ENCODE measurements around the gene ZNF555.

The ZNF555 gene

GRCh38 chr19:2827840-2828489 is 13.3 kb upstream of the ZNF555 start:
- Histone ChIP-seq H3K9me3 (ENCODE audit: control insufficient read depth, insufficient read depth, low read length) (peaks cover 16% of the 10 kb centered on the region), H3K9ac (ENCODE audit: low read depth, low read length) (no peak overlapping the region), H3K4me1 (ENCODE audit: insufficient read depth, low read length) (no peaks in the 10 kb centered on the region), H3K36me3 (ENCODE audit: insufficient read depth, low read length) (no peaks in the 10 kb centered on the region; the same call in 1 of the 2 replicates)

GRCh38 chr19:2834294-2834871 is 6.9 kb upstream of the ZNF555 start:
- H3K36me3 ChIP-seq (ENCODE audit: insufficient read depth, low read length), result peaks cover 3% of the 10 kb centered on the region; the same call in 1 of the 2 replicates
- no peak overlapping the region for H3K9ac ChIP-seq (ENCODE audit: low read depth, low read length)
- no peaks in the 10 kb centered on the region for H3K4me1 ChIP-seq (ENCODE audit: insufficient read depth, low read length)
- H3K9me3 ChIP-seq (ENCODE audit: control insufficient read depth, insufficient read depth, low read length), result peaks cover 38% of the 10 kb centered on the region

DNA sequence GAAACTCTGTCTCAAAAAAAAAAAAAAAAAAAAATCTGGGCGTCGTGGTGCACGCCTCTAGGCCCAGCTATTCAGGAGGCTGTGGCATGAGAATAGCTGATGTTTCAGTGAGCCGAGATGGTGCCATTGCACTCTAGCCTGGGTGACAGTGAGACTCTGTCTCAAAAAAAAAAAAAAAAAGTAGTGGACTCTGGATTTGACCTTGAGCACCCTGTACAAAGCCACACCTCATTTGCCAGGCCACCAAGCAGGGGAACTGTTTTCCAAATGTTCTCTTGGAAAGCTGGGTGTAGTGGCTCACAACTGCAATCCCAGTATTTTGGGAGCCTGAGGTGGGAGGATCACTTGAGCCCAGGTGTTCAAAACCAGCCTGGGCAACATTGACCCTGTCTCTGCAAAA is 3.8 kb upstream of the ZNF555 start:
- Histone ChIP-seq H3K4me1 (ENCODE audit: insufficient read depth, low read length) (no peaks in the 10 kb centered on the region), H3K9ac (ENCODE audit: low read depth, low read length) (no peak overlapping the region), H3K9me3 (ENCODE audit: control insufficient read depth, insufficient read depth, low read length) (peaks cover 28% of the 10 kb centered on the region), H3K36me3 (ENCODE audit: insufficient read depth, low read length) (peaks cover 3% of the 10 kb centered on the region; the same call in 1 of the 2 replicates)

- no peaks in the 10 kb centered on the region for H3K4me1 ChIP-seq (ENCODE audit: insufficient read depth, low read length)
- H3K9me3 ChIP-seq (ENCODE audit: control insufficient read depth, insufficient read depth, low read length), result no peaks in the 10 kb centered on the region
- H3K36me3 ChIP-seq (ENCODE audit: insufficient read depth, low read length), result 0 out of 2 replicates have a peak, but pooled peaks cover 2% of the 10 kb centered on the region
- H3K9ac ChIP-seq (ENCODE audit: low read depth, low read length), result peak overlapping the region; percentile 75
Measured at GRCh38 chr19:2841855-2842574, 740 bp downstream of the ZNF555 start.

DNA sequence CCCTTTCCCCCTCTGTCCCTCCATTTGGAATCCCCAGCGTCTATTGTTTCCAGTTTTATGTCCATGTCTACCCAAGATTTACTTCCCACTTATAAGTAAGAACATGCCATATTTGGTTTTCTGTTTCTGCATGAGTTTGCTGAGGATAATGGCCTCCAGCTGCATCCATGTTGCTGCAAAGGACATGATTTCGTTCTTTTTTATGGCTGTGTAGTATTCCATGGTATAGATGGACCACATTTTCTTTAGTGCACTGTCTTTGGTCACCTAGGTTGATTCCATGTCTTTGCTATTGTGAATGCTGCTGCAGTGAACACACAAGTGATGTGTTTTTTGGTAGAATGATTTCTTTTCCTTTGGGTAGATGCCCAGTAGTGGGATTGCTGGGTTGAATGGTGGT is 3.8 kb downstream of the ZNF555 start:
- 0 out of 2 replicates have a peak, but pooled peaks cover 2% of the 10 kb centered on the region for H3K36me3 ChIP-seq (ENCODE audit: insufficient read depth, low read length)
- H3K4me1 ChIP-seq (ENCODE audit: insufficient read depth, low read length), result no peaks in the 10 kb centered on the region
- no peak overlapping the region for H3K9ac ChIP-seq (ENCODE audit: low read depth, low read length)
- H3K9me3 ChIP-seq (ENCODE audit: control insufficient read depth, insufficient read depth, low read length), result peaks cover 13% of the 10 kb centered on the region; the same call in 1 of the 2 replicates

DNA sequence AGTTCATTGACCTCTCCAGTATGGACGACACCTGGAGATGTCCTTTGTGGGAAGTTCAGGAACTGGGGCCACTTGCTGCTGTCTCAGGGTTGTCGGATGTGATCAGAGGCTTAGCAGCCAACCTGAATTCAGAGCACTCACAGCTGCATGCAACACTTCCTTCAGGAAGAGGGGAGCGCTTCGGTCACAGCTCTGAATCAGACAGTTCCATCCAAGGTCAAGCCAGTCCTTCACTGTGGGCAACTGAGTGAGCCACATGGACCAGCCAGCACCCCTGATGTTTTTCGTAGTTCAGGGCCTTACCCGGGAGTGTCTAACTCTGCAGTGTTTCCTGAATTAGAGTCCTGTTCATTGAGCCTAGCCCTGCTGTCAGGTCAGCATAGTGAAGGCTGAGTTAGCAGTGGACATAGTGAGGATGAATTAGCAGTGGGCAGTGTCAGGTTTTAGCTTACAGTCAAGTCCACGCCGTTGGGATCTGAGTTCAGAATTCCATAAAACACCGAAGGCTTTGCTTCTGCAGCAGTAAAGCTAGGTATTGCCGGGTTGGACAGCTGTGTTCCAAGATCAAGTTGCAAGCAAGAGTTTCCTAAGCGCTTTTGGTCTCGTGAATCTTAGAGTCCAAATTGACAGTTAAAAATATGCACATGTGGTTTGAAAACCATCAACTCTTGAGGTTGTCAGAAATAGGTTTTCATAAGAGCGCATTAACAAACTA is 5.1 kb downstream of the ZNF555 start:
- Histone ChIP-seq H3K4me1 (ENCODE audit: insufficient read depth, low read length) (no peaks in the 10 kb centered on the region), H3K9me3 (ENCODE audit: control insufficient read depth, insufficient read depth, low read length) (peaks cover 17% of the 10 kb centered on the region; the same call in 1 of the 2 replicates), H3K36me3 (ENCODE audit: insufficient read depth, low read length) (peaks cover 4% of the 10 kb centered on the region; the same call in 1 of the 2 replicates), H3K9ac (ENCODE audit: low read depth, low read length) (no peak overlapping the region)

- peaks cover 15% of the 10 kb centered on the region for H3K36me3 ChIP-seq (ENCODE audit: insufficient read depth, low read length)
- H3K4me1 ChIP-seq (ENCODE audit: insufficient read depth, low read length), result no peaks in the 10 kb centered on the region
- no peak overlapping the region for H3K9ac ChIP-seq (ENCODE audit: low read depth, low read length)
- peaks cover 24% of the 10 kb centered on the region for H3K9me3 ChIP-seq (ENCODE audit: control insufficient read depth, insufficient read depth, low read length)
Measured at GRCh38 chr19:2847507-2847906, 6.2 kb downstream of the ZNF555 start.

DNA sequence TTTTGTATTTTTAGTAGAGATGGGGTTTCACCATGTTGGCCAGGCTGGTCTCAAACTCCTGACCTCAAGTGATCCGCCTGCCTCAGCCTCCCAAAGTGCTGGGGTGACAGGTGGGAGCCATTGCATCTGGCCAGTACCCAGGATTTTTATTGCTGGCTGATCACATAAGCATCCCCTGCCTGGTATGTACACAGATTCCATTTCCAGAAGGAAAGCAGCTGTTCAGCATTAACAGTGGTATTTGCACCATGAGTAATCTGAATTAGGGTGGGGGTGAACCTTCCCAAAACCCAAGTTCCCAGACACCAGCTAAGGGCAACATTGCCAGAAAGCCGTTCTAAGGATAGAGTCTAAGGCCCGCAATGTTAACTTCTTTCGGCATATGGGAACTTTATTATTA is 7.3 kb downstream of the ZNF555 start:
- Histone ChIP-seq H3K9ac (ENCODE audit: low read depth, low read length) (no peak overlapping the region), H3K9me3 (ENCODE audit: control insufficient read depth, insufficient read depth, low read length) (peaks cover 36% of the 10 kb centered on the region), H3K4me1 (ENCODE audit: insufficient read depth, low read length) (no peaks in the 10 kb centered on the region), H3K36me3 (ENCODE audit: insufficient read depth, low read length) (peaks cover 26% of the 10 kb centered on the region)

- H3K9me3 ChIP-seq (ENCODE audit: control insufficient read depth, insufficient read depth, low read length), result peaks cover 48% of the 10 kb centered on the region
- peaks cover 36% of the 10 kb centered on the region for H3K36me3 ChIP-seq (ENCODE audit: insufficient read depth, low read length)
- no peak overlapping the region for H3K9ac ChIP-seq (ENCODE audit: low read depth, low read length)
- no peaks in the 10 kb centered on the region for H3K4me1 ChIP-seq (ENCODE audit: insufficient read depth, low read length)
Measured at GRCh38 chr19:2850256-2850925, 9.1 kb downstream of the ZNF555 start.

DNA sequence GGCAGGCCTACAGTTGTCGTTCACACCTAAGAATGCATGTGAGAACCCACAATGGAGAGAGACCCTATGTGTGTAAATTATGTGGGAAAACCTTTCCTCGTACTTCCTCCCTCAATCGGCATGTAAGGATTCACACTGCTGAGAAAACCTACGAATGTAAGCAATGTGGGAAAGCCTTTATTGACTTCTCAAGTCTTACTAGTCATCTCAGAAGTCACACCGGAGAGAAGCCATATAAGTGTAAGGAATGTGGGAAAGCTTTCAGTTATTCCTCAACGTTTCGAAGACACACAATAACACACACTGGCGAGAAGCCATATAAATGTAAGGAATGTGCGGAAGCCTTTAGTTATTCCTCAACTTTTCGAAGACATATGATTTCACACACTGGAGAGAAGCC is 11.3 kb downstream of the ZNF555 start:
- H3K36me3 ChIP-seq (ENCODE audit: insufficient read depth, low read length), result peaks cover 38% of the 10 kb centered on the region
- H3K9me3 ChIP-seq (ENCODE audit: control insufficient read depth, insufficient read depth, low read length), result peaks cover 54% of the 10 kb centered on the region
- no peaks in the 10 kb centered on the region for H3K4me1 ChIP-seq (ENCODE audit: insufficient read depth, low read length)
- no peak overlapping the region for H3K9ac ChIP-seq (ENCODE audit: low read depth, low read length)

- peaks cover 38% of the 10 kb centered on the region for H3K36me3 ChIP-seq (ENCODE audit: insufficient read depth, low read length)
- H3K9ac ChIP-seq (ENCODE audit: low read depth, low read length), result no peak overlapping the region
- H3K9me3 ChIP-seq (ENCODE audit: control insufficient read depth, insufficient read depth, low read length), result peaks cover 55% of the 10 kb centered on the region
- no peaks in the 10 kb centered on the region for H3K4me1 ChIP-seq (ENCODE audit: insufficient read depth, low read length)
Measured at GRCh38 chr19:2853015-2853606, 11.8 kb downstream of the ZNF555 start.

DNA sequence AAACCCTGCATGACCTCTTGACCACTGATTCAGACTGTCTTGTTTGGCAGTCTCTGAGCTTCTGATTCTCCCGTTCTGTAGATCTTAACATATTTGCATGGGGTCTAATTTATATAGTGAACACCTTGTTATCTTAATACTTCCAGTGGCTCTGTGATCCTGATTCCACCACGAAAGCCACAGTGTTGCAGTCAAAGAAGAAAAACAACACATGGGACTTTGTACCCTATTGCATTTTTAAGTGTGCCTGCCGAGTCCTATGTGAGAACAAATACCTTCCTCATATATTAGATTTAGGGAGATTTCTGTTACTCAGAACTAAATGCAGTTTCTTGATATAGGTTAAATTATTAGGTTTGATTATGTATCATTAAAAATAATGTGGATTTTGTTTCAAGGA is 13.6 kb downstream of the ZNF555 start:
- Histone ChIP-seq H3K9me3 (ENCODE audit: control insufficient read depth, insufficient read depth, low read length) (peaks cover 52% of the 10 kb centered on the region), H3K4me1 (ENCODE audit: insufficient read depth, low read length) (no peaks in the 10 kb centered on the region), H3K9ac (ENCODE audit: low read depth, low read length) (no peak overlapping the region), H3K36me3 (ENCODE audit: insufficient read depth, low read length) (peaks cover 38% of the 10 kb centered on the region)

DNA sequence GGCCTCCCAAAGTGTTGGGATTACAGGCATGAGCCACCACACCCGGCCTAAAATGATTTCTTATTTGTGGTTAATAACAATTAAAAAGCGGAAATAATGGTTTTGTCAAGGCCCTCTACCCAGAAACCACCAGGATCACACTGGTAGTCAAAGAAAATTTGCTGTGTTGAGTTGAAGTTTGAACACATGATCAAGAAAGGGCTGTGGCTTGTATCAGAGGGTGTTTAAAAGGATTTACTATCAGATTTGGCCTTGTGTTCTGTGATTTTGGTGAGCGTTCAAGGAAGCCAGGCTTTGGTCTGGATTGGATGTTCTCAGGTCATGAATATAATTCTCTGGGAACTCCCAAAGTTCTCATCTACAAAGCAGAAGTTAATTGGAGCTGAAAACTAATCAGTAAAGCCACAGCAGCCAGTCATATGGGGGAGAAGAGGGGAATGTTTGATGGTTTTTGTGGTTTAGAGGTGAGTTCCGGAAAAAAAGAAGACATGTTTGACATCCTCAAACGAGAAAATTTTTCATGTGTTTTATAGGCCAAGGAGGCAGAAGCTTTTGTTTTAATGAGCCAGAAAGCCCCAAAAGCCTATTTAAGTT is 15.3 kb downstream of the ZNF555 start:
- Histone ChIP-seq H3K9ac (ENCODE audit: low read depth, low read length) (no peak overlapping the region), H3K9me3 (ENCODE audit: control insufficient read depth, insufficient read depth, low read length) (peaks cover 43% of the 10 kb centered on the region), H3K4me1 (ENCODE audit: insufficient read depth, low read length) (no peaks in the 10 kb centered on the region), H3K36me3 (ENCODE audit: insufficient read depth, low read length) (peaks cover 34% of the 10 kb centered on the region)

Data from ES-I3 (cell line).